NCI-H1930 (cell line): ENCODE measurements around the gene ZNF337.

ENCODE experiments used
- DNase-seq, 2 experiments: peaks; one replicate each; lab custom pipeline; 2025; lab: John Stamatoyannopoulos, UW

The ZNF337 gene

DNA sequence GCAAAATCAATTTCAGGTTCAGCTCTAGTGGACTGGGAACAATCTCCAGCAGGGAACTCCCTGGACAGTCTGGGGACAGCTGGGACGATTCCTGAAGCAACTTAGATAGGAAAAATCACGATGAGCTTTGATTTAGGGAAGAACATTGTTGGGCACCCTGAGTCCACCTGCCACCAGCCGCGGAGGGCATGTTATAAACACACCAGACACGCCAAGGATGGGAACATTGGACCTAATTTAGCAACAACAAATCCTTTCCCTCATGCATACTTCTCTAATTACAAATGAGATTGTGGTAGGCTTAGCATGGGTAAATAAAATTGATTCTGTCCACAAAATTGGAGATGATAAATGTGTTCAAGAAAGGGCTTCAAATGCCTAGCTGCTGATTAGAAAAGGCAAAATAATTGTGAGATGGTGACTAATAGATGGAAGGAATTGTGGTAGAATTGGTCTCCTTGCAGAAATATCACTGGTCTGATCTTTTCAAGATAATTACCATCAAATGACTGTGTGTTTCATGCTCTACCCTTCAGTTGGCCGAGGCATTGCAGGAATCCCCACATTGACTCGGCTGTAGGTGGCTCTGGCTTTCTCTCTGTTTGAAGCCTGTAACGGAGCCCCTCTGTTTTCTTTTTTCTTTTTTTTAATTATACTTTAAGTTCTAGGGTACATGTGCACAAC is 66.7 kb downstream of the ZNF337 start:
- DNase-seq, result no peak

DNA sequence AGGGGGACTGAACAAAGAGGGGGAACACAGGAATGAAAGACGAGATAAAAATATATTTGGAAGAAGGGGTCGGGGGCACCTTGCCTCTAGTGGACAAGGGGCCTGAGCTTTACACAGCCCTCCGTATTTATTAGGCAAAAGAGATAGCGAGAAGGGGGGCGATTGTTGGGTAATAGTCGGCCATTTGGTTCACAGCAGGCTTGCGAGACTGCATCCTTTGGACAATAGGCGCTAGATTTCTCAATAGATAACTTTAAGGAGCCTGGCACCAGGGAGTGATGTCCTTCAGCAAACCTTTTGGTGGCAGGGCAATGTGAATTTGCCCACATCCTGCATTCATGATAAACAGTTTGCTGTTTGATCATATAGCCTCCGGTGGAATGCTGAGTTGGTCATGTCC is 69.9 kb downstream of the ZNF337 start:
- no peak for DNase-seq

DNA sequence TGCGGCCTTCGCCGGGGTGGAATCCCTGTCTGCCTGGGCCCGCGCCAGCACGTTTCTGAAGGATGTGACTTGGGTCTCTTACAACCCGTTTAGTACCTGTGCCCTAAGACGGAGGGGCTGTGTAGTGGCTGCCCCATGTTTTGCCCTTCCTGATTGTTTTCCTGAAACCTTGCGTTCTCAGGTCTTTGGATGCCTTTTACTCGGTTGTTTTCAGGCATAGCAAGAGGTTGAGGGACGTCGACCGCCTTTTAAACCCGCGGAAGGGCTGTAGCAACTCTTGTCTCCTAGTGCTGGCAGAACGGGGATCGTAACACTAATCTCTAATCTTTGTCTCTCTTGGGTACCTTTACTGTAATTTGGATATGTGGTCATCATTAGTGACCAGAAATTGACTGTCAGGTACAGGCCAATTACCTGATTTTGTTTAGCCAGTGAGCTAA is 72.1 kb downstream of the ZNF337 start:
- no peak for DNase-seq
